HEK293T (cell line): ENCODE data around the gene PTCD2.

ENCODE experiments used
- CTCF ChIA-PET: fragments of 350-600 bp; formaldehyde crosslinking; extraction: SDS; loops from one replicate; lab custom pipeline; 2021; ENCODE audit warnings: antibody characterized with exemption, inconsistent platforms; lab: Yijun Ruan, JAX
- POLR2A ChIA-PET: fragments of 350-600 bp; formaldehyde crosslinking; extraction: SDS; loops from one replicate; lab custom pipeline; 2020; ENCODE audit warnings: antibody characterized with exemption, inconsistent platforms; lab: Yijun Ruan, JAX
- DNase-seq: peaks from one replicate; pipeline ENCODE4 v3.0.0; 2012; ENCODE audit warnings: mixed read lengths; ENCODE audit errors: extremely low spot score
- ARNT ChIP-seq: fragments of 450-650 bp; IDR thresholded peaks from 2 replicates; pipeline ENCODE4 v1.6.1; 2017; ENCODE audit warnings: mild to moderate bottlenecking
- BHLHE40 ChIP-seq: fragments of 450-650 bp; IDR thresholded peaks from 2 replicates; pipeline ENCODE4 v1.6.1; 2016; ENCODE audit warnings: mild to moderate bottlenecking, moderate library complexity, borderline replicate concordance
- CTBP1 ChIP-seq: fragments of 450-650 bp; IDR thresholded peaks from 2 replicates; pipeline ENCODE4 v1.6.1; 2016; ENCODE audit warnings: borderline replicate concordance
- ELF4 ChIP-seq: fragments of 450-650 bp; IDR thresholded peaks from 2 replicates; pipeline ENCODE4 v1.6.1; 2017; ENCODE audit warnings: antibody characterized with exemption
- FOXA1 ChIP-seq: fragments of 450-650 bp; IDR thresholded peaks from 2 replicates; pipeline ENCODE4 v1.6.1; 2016; ENCODE audit warnings: mild to moderate bottlenecking
- FOXK2 ChIP-seq: fragments of 450-650 bp; IDR thresholded peaks from 2 replicates; pipeline ENCODE4 v1.6.1; 2016; ENCODE audit warnings: mild to moderate bottlenecking
- FOXM1 ChIP-seq: fragments of 450-650 bp; IDR thresholded peaks from 2 replicates; pipeline ENCODE4 v1.6.1; 2017; ENCODE audit warnings: mild to moderate bottlenecking, borderline replicate concordance
- HDGF ChIP-seq: fragments of 450-650 bp; IDR thresholded peaks from 2 replicates; pipeline ENCODE4 v1.6.1; 2017; ENCODE audit warnings: antibody characterized with exemption, borderline replicate concordance
- L3MBTL2 ChIP-seq: fragments of 450-650 bp; conservative IDR thresholded peaks from 2 replicates; pipeline ENCODE4 v1.6.1; 2016; ENCODE audit warnings: mild to moderate bottlenecking
- LEF1 ChIP-seq: fragments of 450-650 bp; IDR thresholded peaks from 2 replicates; pipeline ENCODE4 v1.6.1; 2017; ENCODE audit warnings: mild to moderate bottlenecking, borderline replicate concordance
- NFRKB ChIP-seq: fragments of 450-650 bp; IDR thresholded peaks from 2 replicates; pipeline ENCODE4 v1.6.1; 2016; ENCODE audit warnings: mild to moderate bottlenecking, moderate library complexity
- PKNOX1 ChIP-seq: fragments of 450-650 bp; IDR thresholded peaks from 2 replicates; pipeline ENCODE4 v1.6.1; 2016
- SP1 ChIP-seq: fragments of 450-650 bp; IDR thresholded peaks from 2 replicates; pipeline ENCODE4 v1.6.1; 2017
- SUZ12 ChIP-seq: fragments of 450-650 bp; IDR thresholded peaks from 2 replicates; pipeline ENCODE4 v1.6.1; 2016; ENCODE audit warnings: mild to moderate bottlenecking
- TARDBP ChIP-seq: fragments of 450-650 bp; IDR thresholded peaks from 2 replicates; pipeline ENCODE4 v1.6.1; 2016
- ZNF384 ChIP-seq: fragments of 450-650 bp; IDR thresholded peaks from 2 replicates; pipeline ENCODE4 v1.6.1; 2016

Gene PTCD2

GRCh38 chr5:72300590-72301339 lies 19.4 kb upstream of the PTCD2 start:
- ChIA-PET POLR2A (no interaction called here), CTCF (no interaction called here)
- TF ChIP-seq CTBP1 (no peak), HDGF (no peak), LEF1 (no peak), FOXA1 (no peak), BHLHE40 (no peak), ARNT (no peak), SP1 (no peak), TARDBP (no peak), SUZ12 (no peak), ELF4 (no peak), L3MBTL2 (no peak)
- DNase-seq = no peak

- TF ChIP-seq TARDBP (no peak), SUZ12 (no peak), BHLHE40 (no peak), ELF4 (no peak), FOXM1 (no peak), HDGF (no peak), ZNF384 (no peak), FOXA1 (no peak), ARNT (no peak), PKNOX1 (no peak), LEF1 (no peak), SP1 (no peak), FOXK2 (no peak), NFRKB (no peak), L3MBTL2 (no peak), CTBP1 (no peak)
- ChIA-PET CTCF (interaction anchor here (0.7 kb wide), 1 partner anchor 55 kb away, joined by 3 read pairs; no protein-coding TSS in a partner anchor), POLR2A (no interaction called here)
- no peak for DNase-seq
Observed at GRCh38 chr5:72301557-72301956, 18.6 kb upstream of the PTCD2 start.

GRCh38 chr5:72302171-72302570 lies 18.0 kb upstream of the PTCD2 start:
- no peak for DNase-seq
- TF ChIP-seq ELF4 (no peak), ZNF384 (no peak), TARDBP (no peak), CTBP1 (no peak), SP1 (no peak), FOXM1 (no peak), FOXK2 (no peak), L3MBTL2 (no peak), PKNOX1 (no peak), SUZ12 (no peak), LEF1 (no peak), NFRKB (no peak), HDGF (no peak), FOXA1 (no peak), ARNT (no peak)
- ChIA-PET CTCF (interaction anchor here (0.7 kb wide), 1 partner anchor 55 kb away, joined by 3 read pairs; no protein-coding TSS in a partner anchor), POLR2A (no interaction called here)

GRCh38 chr5:72305194-72306142 lies 14.7 kb upstream of the PTCD2 start:
- no peak for DNase-seq
- ChIA-PET POLR2A (interaction anchor here (1.6 to 2.0 kb wide), 2 partner anchors 10 to 15 kb away, joined by 4 read pairs; partner anchors contain the start of genes MRPS27 and PTCD2), CTCF (interaction anchor here (1.6 kb wide), 1 partner anchor 59 kb away, joined by 4 read pairs; no protein-coding TSS in a partner anchor)
- TF ChIP-seq ZNF384 (no peak), PKNOX1 (peak; percentile 55)

GRCh38 chr5:72307573-72307967 lies 12.6 kb upstream of the PTCD2 start:
- ChIA-PET CTCF (interaction anchor here (1.3 to 1.4 kb wide), 2 partner anchors 8 to 525 kb away, joined by 4 read pairs; no protein-coding TSS in a partner anchor), POLR2A (interaction anchor here (0.6 to 2.4 kb wide), 6 partner anchors 11 to 199 kb away, joined by 3 to 15 read pairs (median 6); partner anchors contain the start of genes MRPS27 and PTCD2)
- DNase-seq = no peak
- TF ChIP-seq CTBP1 (no peak), SUZ12 (no peak), HDGF (no peak), BHLHE40 (no peak), LEF1 (no peak), FOXM1 (no peak), PKNOX1 (peak; percentile 30; the same call in 1 of the 2 replicates)
